ENCODE results near the gene AKTIP. TPM values are rescaled to one million over a fixed set of nuclear protein-coding genes. Genes with fewer than 3 reads are reported as not detected.
A peak's percentile ranks its signal among the peaks of the same experiment; 100 is the strongest.
"Not testable (repeated sequence)": the region's sequence is repeated elsewhere in the genome, so short reads cannot be mapped to it uniquely, and the experiment has no call there.

The AKTIP gene
- total RNA-seq, 2 experiments from 2014 or later = 60.9 to 66.6 TPM

DNA sequence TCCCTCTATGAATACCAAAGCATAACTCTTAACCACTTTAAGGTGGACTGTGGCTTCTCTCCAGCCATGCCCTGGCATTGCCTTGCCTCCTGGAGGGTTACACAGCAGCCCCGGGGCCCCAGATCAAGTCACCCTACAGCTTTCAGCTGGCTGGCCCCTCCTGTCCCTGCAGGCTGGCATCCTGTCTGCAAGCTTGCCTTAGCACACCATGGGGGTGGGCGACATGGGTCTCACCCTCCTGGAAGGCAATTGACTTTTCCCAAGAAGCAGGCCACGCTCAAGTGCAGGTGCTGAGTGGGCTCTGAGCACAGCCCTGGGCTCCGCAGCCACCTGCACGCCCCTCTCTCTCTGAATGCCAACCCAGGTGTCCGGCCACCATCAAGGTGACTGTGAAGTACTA, 25.8 kb upstream of the AKTIP start:
- Mint-ChIP-seq H3K36me3 (no peaks in the 10 kb centered on the region), H3K27me3 (no peaks in the 10 kb centered on the region), H3K27ac (no peak overlapping the region), H3K4me3 (no peak overlapping the region), H3K9me3 (no peaks in the 10 kb centered on the region), H3K4me1 (peaks cover 4% of the 10 kb centered on the region)
- DNase-seq (no peak), ATAC-seq (ENCODE audit: low read depth) (no peak)
- POLR2A ChIA-PET = no interaction called here

DNA sequence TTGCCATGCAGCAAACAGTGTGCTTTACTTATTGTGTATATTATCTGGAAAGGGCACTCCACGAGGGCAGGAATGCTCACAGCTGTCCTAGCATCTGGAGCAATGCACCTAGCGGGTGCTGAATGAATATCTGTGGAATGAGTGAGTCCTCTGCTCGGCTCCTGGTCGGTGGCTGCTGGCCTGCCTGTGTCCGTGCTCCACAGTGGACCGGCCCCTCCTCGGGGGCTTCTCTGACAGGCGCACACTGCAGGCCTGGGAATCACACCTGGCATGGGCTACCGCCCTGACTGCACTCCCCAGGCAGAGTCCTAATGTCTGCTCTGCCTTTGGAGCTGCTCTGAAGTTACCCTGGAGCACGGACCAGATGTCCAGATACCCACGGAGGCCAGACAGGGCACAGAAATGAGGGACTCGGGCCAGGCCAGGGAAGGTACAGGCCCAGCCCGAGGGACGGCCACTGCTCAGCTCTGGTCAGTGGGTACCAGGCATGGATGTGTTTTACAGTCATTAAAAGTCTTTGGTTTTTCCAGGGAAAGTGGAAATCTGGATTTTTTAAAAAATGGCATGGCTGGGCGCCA, 21.1 kb upstream of the AKTIP start:
- ATAC-seq (ENCODE audit: low read depth) = no peak
- POLR2A ChIA-PET = no interaction called here
- Mint-ChIP-seq H3K36me3 (no peaks in the 10 kb centered on the region), H3K9me3 (no peaks in the 10 kb centered on the region), H3K4me1 (peaks cover 16% of the 10 kb centered on the region), H3K27ac (peak overlapping the region; percentile 32), H3K4me3 (no peak overlapping the region), H3K27me3 (peaks cover 2% of the 10 kb centered on the region)
- no peak for DNase-seq

DNA sequence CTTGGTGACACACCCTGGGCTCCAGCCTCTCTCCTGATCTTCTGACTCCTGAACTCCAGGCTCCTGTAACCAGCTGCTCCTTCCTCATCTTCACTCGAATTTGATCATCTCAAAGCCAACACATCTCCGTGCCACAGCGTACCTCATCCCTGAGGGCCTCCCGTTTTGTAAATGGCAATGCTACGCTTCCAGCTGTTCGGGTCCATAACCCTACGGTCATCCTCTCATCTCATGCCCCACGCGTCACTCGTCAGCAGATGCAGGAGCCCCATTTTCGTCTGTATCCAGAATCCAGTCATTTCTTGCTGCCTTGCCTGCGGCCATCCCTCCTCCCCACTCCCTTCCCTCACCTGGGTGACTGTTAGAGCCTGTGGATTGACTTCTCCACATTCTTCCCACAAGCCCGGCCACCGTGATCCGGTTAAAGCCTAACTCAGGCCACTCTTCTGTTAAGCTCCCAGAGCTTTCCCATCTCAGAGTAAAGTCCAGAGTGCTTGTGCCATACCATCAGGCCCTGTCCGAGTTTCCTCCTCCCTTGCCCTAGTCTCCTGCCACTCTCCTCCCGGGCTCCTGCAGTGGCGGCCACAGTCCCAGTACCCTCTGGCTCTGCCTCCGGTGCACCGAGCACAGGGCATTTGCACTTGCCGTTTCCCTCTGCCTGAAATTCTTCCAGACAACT, 20.3 kb upstream of the AKTIP start:
- no peak for ATAC-seq (ENCODE audit: low read depth)
- no peak for DNase-seq
- H3K27ac Mint-ChIP-seq = peak overlapping the region; percentile 51
- H3K27me3 Mint-ChIP-seq = peaks cover 2% of the 10 kb centered on the region
- POLR2A ChIA-PET = no interaction called here
- no peaks in the 10 kb centered on the region for H3K36me3 Mint-ChIP-seq
- peaks cover 24% of the 10 kb centered on the region for H3K4me1 Mint-ChIP-seq
- no peaks in the 10 kb centered on the region for H3K9me3 Mint-ChIP-seq
- no peak overlapping the region for H3K4me3 Mint-ChIP-seq

DNA sequence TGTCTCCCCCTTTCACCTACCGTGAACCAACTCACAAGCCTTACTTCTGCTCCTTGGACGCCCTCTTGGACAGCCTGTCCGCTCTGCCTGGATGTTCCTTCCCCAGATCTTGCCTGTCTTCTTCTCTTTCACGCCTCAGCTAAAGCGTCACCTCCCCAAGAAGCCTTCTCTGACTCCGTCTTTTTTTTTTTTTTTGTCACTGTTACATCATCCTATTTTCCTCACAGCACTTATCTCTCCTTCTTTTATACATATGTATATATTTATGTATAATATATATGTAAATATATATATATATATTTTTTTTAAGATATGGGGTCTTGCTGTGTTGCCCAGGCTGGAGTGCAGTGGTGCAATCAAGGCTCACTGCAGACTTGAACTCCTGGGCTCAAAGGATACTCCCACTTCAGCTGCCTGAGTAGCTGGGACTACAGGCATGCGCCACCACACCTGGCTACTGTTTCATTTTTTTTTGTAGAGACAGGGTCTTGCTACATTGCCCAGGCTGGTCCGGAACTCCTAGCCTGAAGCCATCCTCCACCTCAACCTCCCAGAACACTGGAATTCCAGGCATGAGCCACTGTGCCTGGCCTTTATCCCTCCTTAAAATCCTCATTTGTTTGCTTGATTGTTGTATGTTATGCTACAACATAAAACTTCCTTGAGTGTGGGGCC, 16.5 kb upstream of the AKTIP start:
- Mint-ChIP-seq H3K27me3 (peaks cover 4% of the 10 kb centered on the region), H3K27ac (peak overlapping the region; percentile 91), H3K9me3 (peaks cover 2% of the 10 kb centered on the region), H3K4me1 (peaks cover 43% of the 10 kb centered on the region), H3K36me3 (peaks cover 9% of the 10 kb centered on the region), H3K4me3 (peak overlapping the region; percentile 79)
- DNase-seq (no peak), ATAC-seq (ENCODE audit: low read depth) (no peak)
- POLR2A ChIA-PET = interaction anchor here (0.7 to 4.5 kb wide), 8 partner anchors 10 to 451 kb away, joined by 3 to 39 read pairs (median 4); partner anchors contain the start of gene AKTIP

DNA sequence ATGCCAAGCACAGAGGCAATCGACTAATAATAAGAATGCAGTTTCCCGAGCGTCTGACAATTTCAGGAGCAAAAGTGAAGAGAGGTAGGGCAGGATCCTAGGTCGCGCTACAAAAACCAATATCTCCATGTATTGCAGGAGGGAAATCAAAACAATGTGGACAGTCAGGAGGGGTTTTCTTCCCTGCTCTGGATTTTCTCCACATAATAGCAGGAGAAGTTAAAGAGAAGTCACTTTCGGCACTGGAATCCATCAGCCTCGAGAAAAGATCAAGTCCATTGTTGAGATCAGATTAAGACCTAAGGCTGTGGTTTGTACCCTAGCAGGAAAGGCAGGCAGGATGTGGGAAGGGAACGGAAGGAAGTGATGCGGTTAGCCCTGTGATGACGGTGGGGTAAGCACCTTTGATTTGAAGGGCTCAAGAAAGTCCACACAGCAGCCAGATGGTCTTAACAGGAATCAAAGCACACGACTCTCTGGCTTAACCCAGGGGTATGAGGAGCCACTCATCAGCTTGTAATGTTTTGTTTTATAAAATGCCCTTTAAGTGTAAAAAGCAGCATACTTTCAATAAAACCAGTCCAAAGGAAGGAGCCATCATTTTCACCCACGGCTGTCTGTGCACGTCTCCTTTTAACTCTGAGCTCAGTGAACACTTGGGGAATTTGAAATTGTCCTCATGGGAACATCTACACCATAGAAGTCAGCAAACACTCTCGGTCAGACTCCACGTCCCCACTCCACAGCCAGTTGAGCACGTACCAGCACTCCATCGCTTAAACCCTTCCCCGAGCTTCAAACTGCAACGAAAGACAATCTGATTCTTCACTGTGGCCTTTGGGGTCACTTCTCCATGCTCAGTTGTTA, 15.8 kb upstream of the AKTIP start:
- DNase-seq (peak; percentile 81), ATAC-seq (ENCODE audit: low read depth) (peak; percentile 86)
- H3K27me3 Mint-ChIP-seq = peaks cover 4% of the 10 kb centered on the region
- H3K36me3 Mint-ChIP-seq = peaks cover 14% of the 10 kb centered on the region
- H3K9me3 Mint-ChIP-seq = peaks cover 6% of the 10 kb centered on the region
- H3K4me1 Mint-ChIP-seq = peaks cover 43% of the 10 kb centered on the region
- POLR2A ChIA-PET = interaction anchor here (0.7 to 4.5 kb wide), 8 partner anchors 10 to 450 kb away, joined by 3 to 39 read pairs (median 4); partner anchors contain the start of gene AKTIP
- H3K27ac Mint-ChIP-seq = peak overlapping the region; percentile 91
- peak overlapping the region; percentile 79 for H3K4me3 Mint-ChIP-seq

DNA sequence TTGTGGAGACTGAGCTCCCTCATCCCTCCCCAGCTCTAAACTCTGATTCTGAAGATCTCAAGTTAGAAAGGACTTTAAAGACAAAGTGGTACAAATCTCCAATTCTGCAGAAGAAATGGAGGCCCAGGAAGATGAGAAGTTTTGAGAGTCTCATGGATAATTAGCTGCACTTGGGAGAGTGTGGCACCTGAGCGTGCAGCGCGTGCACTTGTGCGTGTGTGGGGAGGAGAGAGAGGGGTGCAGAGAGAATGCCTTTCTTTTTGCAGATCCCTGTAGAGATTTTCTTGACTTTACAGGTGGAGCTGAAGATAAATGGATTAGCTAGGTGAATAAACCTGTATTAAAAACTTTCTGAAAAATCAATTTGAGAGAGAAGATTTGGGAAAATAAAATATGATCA, 14.8 kb upstream of the AKTIP start:
- POLR2A ChIA-PET = interaction anchor here (0.5 to 4.5 kb wide), 3 partner anchors 14 to 82 kb away, joined by 4 to 39 read pairs (median 4); partner anchors contain the start of gene AKTIP
- Mint-ChIP-seq H3K27me3 (peaks cover 2% of the 10 kb centered on the region), H3K36me3 (peaks cover 16% of the 10 kb centered on the region), H3K9me3 (peaks cover 6% of the 10 kb centered on the region), H3K27ac (peak overlapping the region; percentile 91), H3K4me3 (peak overlapping the region; percentile 79), H3K4me1 (peaks cover 43% of the 10 kb centered on the region)
- ATAC-seq (ENCODE audit: low read depth) (no peak), DNase-seq (no peak)

DNA sequence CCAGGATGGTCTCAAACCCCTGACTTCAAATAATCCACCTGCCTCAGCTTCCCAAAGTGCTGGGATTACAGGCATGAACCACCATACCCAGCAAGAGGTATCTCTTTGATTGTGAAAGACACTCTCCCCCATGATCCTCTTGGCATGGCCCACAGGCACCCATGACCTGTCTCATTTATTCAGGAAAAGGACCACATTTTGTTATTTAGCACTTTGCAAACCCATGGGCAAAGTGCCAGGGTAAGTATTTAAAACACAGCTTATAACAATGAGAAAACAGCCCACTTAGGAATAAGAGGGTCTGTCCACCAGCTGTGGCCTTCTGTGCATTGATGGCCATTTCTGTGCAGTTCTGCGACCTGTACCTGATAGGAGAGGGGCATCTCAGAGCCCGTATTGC, 12.8 kb upstream of the AKTIP start:
- Mint-ChIP-seq H3K27me3 (peaks cover 2% of the 10 kb centered on the region), H3K4me3 (no peak overlapping the region), H3K27ac (peak overlapping the region; percentile 27), H3K36me3 (peaks cover 17% of the 10 kb centered on the region), H3K4me1 (peaks cover 44% of the 10 kb centered on the region), H3K9me3 (peaks cover 6% of the 10 kb centered on the region)
- ATAC-seq (ENCODE audit: low read depth) (no peak), DNase-seq (no peak)
- POLR2A ChIA-PET = interaction anchor here (1.2 to 4.5 kb wide), 2 partner anchors 12 to 34 kb away, joined by 4 to 39 read pairs; partner anchors contain the start of gene AKTIP

DNA sequence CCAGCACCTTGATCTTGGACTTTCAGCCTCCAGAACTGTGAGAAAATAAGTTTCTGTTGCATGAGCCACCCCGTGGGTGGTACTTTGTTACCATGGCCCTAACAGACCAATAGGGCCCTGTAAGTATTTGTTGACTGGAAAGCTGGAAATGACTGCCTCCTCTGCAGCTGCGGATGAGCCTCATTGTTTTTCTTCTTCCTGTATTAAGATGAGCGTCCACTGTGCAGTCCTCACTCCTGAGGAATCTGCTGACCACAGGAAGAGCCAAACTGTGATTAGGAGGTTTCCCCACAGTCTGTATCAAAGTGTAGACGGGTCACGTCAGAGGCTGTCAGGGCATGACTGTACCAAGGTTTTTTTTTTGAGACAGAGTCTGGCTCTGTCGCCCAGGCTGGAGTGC, 12.2 kb upstream of the AKTIP start:
- H3K4me3 Mint-ChIP-seq = no peak overlapping the region
- H3K4me1 Mint-ChIP-seq = peaks cover 45% of the 10 kb centered on the region
- ATAC-seq (ENCODE audit: low read depth) = no peak
- peaks cover 17% of the 10 kb centered on the region for H3K36me3 Mint-ChIP-seq
- peaks cover 2% of the 10 kb centered on the region for H3K27me3 Mint-ChIP-seq
- POLR2A ChIA-PET = interaction anchor here (1.2 kb wide), 1 partner anchor 34 kb away, joined by 4 read pairs; no protein-coding TSS in a partner anchor
- no peak overlapping the region for H3K27ac Mint-ChIP-seq
- DNase-seq = no peak
- H3K9me3 Mint-ChIP-seq = peaks cover 6% of the 10 kb centered on the region

DNA sequence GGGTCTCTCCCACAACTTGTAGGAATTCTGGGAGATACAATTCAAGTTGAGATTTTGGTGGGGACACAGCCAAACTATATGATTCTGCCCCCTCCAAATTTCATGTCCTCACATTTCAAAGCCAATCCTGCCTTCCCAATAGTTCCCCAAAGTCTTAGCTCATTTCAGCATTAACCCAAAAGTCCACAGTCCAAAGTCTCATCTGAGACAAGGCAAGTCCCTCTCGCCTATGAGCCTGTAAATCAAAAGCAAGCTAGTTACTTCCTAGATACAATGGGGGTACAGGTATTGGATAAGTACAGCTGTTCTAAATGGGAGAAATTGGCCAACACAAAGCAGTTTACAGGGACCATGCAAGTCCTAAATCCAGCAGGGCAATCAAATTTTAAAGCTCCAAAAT, 9.8 kb upstream of the AKTIP start:
- H3K9me3 Mint-ChIP-seq; DNase-seq; H3K27me3 Mint-ChIP-seq; ATAC-seq (ENCODE audit: low read depth); POLR2A ChIA-PET; H3K4me3 Mint-ChIP-seq: not testable (repeated sequence)
- Mint-ChIP-seq H3K27ac (peak overlapping the region; percentile 43), H3K36me3 (peaks cover 17% of the 10 kb centered on the region), H3K4me1 (peaks cover 27% of the 10 kb centered on the region)

DNA sequence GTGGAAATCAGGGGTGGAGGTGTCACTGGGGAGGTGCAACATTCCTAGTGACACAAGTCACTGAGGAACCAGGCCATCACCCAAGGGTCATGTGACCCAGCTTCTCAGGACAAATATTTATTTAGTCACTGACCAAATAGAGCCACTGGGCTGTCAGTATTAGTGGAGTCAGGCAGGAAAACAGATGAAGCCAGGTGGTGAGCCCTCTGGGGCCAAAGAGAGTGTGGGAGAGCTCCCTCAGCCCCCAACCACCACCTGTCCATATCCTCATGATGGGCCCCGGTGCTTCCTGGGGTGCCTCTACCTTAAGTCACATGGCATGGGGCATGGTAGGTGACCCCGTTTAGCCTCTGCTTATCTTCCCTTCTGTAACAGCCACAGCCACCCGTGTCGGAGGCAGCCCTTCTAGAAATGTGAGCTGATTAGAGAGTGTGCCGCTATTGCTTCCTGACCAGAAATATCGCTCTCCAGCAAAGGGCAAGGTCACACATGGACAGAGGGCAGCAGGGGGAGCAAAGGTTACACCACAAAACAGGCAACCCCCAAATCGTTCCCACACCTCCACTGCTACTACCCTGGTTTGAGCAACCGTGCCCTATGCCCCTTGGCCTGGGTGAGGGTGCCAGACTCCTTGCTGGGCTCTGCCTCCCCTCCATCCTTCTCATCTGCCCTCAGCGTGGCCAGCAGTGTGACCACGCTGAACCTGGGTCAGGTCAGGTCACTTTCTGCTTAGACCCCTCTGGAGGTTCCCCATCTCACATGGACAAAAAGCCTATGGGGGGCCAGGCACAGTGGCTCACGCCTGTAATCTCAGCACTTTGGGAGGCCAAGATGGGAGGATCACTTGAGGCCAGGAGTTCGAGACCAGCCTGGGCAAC, 8.6 kb upstream of the AKTIP start:
- POLR2A ChIA-PET = no interaction called here
- DNase-seq (no peak), ATAC-seq (ENCODE audit: low read depth) (no peak)
- Mint-ChIP-seq H3K27me3 (no peaks in the 10 kb centered on the region), H3K4me3 (no peak overlapping the region), H3K36me3 (peaks cover 17% of the 10 kb centered on the region), H3K4me1 (peaks cover 20% of the 10 kb centered on the region), H3K9me3 (peaks cover 6% of the 10 kb centered on the region), H3K27ac (peak overlapping the region; percentile 48)

DNA sequence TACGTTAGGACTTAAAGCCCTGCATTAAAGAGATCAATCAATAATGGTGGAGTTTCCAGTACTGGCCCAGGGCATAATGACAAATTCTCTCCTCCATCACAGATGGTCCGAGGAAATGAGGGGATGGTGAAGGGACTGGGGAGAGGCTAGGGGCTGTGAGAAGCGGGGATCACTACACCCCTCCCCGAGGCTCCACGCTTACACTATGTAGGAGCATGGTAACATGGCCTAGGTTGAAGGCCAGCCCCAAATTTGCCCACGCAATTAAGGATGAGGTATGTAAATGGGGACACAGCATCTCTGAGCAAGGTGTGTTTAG, 8.0 kb upstream of the AKTIP start:
- Mint-ChIP-seq H3K27me3 (no peaks in the 10 kb centered on the region), H3K4me3 (no peak overlapping the region), H3K9me3 (peaks cover 6% of the 10 kb centered on the region), H3K36me3 (peaks cover 14% of the 10 kb centered on the region), H3K27ac (no peak overlapping the region), H3K4me1 (peaks cover 20% of the 10 kb centered on the region)
- ATAC-seq (ENCODE audit: low read depth) = no peak
- POLR2A ChIA-PET = no interaction called here
- DNase-seq = no peak

DNA sequence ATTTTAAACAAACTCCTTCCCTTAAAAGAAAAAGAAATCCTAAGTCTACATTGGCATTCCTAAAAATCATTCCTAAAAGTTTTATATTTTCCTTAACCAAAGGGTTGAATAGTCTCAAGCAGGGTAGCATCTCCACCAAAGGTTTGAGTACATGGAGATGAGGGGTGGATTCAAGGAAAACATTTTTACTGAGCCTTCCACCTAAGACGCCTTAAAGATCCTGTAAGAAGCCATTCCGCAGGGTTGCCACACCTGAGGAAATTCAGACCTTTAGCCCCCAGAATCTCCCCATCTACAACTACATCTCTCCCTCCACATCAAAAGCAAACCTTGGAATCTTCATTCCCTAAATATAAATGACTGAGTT, 7.7 kb upstream of the AKTIP start:
- H3K4me1 Mint-ChIP-seq = peaks cover 16% of the 10 kb centered on the region
- ATAC-seq (ENCODE audit: low read depth) (no peak), DNase-seq (no peak)
- no peak overlapping the region for H3K27ac Mint-ChIP-seq
- H3K9me3 Mint-ChIP-seq = peaks cover 6% of the 10 kb centered on the region
- H3K4me3 Mint-ChIP-seq = no peak overlapping the region
- H3K27me3 Mint-ChIP-seq = no peaks in the 10 kb centered on the region
- POLR2A ChIA-PET = no interaction called here
- peaks cover 11% of the 10 kb centered on the region for H3K36me3 Mint-ChIP-seq

Measured in activated naive CD8-positive, alpha-beta T cell treated with anti-CD3 and anti-CD28 coated beads, Interleukin-2, amount 10 ng/mL, durations not matched to agents 7 days and 5 days (primary cell).